NCI-H82 treated with DMSO at 0.1 percent for 48 hours (cell line): ENCODE measurements around the gene TTC33.
"Not testable (repeated sequence)": the region's sequence is repeated elsewhere in the genome, so short reads cannot be mapped to it uniquely, and the experiment has no call there.

Experiments used
- DNase-seq: peaks from one replicate; lab custom pipeline; 2025; ENCODE audit not compliant: unreplicated experiment; lab: John Stamatoyannopoulos, UW

The TTC33 gene

GRCh38 chr5:40755407-40756365 lies at the start of gene TTC33:
Gene TTC33 (minus strand): TSS chr5:40755961. CDS start chr5:40747018, 8,943 bp downstream.
- peak; percentile 76 for DNase-seq

- no peak for DNase-seq
Observed at GRCh38 chr5:40801771-40802562, 46.2 kb upstream of the TTC33 start.

- no peak for DNase-seq
Observed at GRCh38 chr5:40799258-40799657, 43.5 kb upstream of the TTC33 start.

GRCh38 chr5:40798801-40799210 lies 43.0 kb upstream of the TTC33 start:
- DNase-seq, result no peak

GRCh38 chr5:40798012-40798800 lies 42.4 kb upstream of the TTC33 start, which contains the start of gene PRKAA1:
Gene PRKAA1 (minus strand): TSS chr5:40798374. CDS start chr5:40798189, 185 bp downstream.
- DNase-seq, result peak; percentile 93

GRCh38 chr5:40797273-40798011 lies 41.7 kb upstream of the TTC33 start:
- DNase-seq, result peak; percentile 44

- DNase-seq, result no peak
Observed at GRCh38 chr5:40796487-40796889, 40.7 kb upstream of the TTC33 start.

- DNase-seq, result not testable (repeated sequence)
Observed at GRCh38 chr5:40794877-40795276, 39.1 kb upstream of the TTC33 start.

- not testable (repeated sequence) for DNase-seq
Observed at GRCh38 chr5:40794340-40794739, 38.6 kb upstream of the TTC33 start.

GRCh38 chr5:40792691-40793090 lies 36.9 kb upstream of the TTC33 start:
- DNase-seq, result not testable (repeated sequence)

- no peak for DNase-seq
Observed at GRCh38 chr5:40791715-40792139, 36.0 kb upstream of the TTC33 start.

GRCh38 chr5:40790947-40791593 lies 35.3 kb upstream of the TTC33 start:
- no peak for DNase-seq

GRCh38 chr5:40788941-40789340 lies 33.2 kb upstream of the TTC33 start:
- not testable (repeated sequence) for DNase-seq

GRCh38 chr5:40787986-40788385 lies 32.2 kb upstream of the TTC33 start:
- DNase-seq, result no peak

- not testable (repeated sequence) for DNase-seq
Observed at GRCh38 chr5:40786664-40787063, 30.9 kb upstream of the TTC33 start.

- DNase-seq, result no peak
Observed at GRCh38 chr5:40784916-40785315, 29.2 kb upstream of the TTC33 start.

- DNase-seq, result no peak
Observed at GRCh38 chr5:40784027-40784653, 28.4 kb upstream of the TTC33 start.

GRCh38 chr5:40781843-40782409 lies 26.2 kb upstream of the TTC33 start:
- DNase-seq, result no peak

- DNase-seq, result no peak
Observed at GRCh38 chr5:40780858-40781257, 25.1 kb upstream of the TTC33 start.
